Measurements from ENCODE around the gene CDH16.

DNA sequence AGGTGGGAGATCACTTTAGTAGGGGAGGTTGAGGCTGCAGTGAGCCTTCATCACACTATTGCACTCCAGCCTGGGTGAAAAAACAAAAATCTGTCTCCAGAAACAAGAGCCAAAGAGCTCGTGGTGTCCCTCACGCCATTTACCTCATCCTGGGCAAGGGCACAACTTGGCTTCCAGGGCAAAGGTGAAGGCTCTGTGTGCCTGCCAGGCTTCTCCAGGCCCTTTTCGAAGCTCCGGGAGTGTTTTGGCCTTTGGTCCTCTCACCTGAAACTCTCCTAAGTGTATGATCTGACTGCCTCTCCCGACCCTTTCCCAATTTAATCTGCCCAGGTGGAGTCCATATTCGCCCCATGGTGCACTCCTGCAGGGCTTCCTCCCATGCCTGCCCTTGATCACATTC, 30.8 kb upstream of the CDH16 start:
- TF ChIP-seq, protein P1, sequence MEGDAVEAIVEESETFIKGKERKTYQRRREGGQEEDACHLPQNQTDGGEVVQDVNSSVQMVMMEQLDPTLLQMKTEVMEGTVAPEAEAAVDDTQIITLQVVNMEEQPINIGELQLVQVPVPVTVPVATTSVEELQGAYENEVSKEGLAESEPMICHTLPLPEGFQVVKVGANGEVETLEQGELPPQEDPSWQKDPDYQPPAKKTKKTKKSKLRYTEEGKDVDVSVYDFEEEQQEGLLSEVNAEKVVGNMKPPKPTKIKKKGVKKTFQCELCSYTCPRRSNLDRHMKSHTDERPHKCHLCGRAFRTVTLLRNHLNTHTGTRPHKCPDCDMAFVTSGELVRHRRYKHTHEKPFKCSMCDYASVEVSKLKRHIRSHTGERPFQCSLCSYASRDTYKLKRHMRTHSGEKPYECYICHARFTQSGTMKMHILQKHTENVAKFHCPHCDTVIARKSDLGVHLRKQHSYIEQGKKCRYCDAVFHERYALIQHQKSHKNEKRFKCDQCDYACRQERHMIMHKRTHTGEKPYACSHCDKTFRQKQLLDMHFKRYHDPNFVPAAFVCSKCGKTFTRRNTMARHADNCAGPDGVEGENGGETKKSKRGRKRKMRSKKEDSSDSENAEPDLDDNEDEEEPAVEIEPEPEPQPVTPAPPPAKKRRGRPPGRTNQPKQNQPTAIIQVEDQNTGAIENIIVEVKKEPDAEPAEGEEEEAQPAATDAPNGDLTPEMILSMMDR (conservative IDR thresholded peaks at IDR 0.05; ENCODE audit: low read depth, low read length): no peak
- TF ChIP-seq EZH2 (IDR thresholded peaks at IDR 0.05; ENCODE audit: borderline replicate concordance, low read depth, low read length, poor library complexity, severe bottlenecking): no peak

Data from A673 (cell line).